Vagina (tissue), 2 donors: ENCODE measurements around the gene MT1B. TPM values are rescaled to one million over a fixed set of nuclear protein-coding genes. Genes with fewer than 3 reads are reported as not detected.

Experiments used
- DNase-seq, 2 donors: peaks; one replicate each; pipeline ENCODE4 v3.0.0-alpha.2; 2017; ENCODE audit errors: extremely low spot score in 2 of 2
- H3K27ac ChIP-seq: fragments of 200-600 bp; sonication (generic); one replicate; pipeline ENCODE4 v1.5.1; 2019
- H3K27me3 ChIP-seq: fragments of 200-600 bp; sonication (generic); one replicate; pipeline ENCODE4 v1.5.1; 2019
- H3K36me3 ChIP-seq, 2 donors: fragments of 200-600 bp; sonication (generic); one replicate each; pipeline ENCODE4 v1.5.1; 2017 to 2019
- H3K4me1 ChIP-seq: fragments of 200-600 bp; sonication (generic); one replicate; pipeline ENCODE4 v1.5.1; 2019
- H3K4me3 ChIP-seq, 2 donors: fragments of 200-600 bp; sonication (generic); 1 replicate in 1 of 2; 2 replicates in 1 of 2; pipeline ENCODE4 v1.5.1; 2016 to 2019
- H3K9me3 ChIP-seq: fragments of 200-600 bp; sonication (generic); one replicate; pipeline ENCODE4 v1.5.1; 2019
- CTCF ChIP-seq, 3 experiments: fragments of 450-650 bp in 2 of 3; fragments of 200-600 bp in 1 of 3; sonication (generic) in 1 of 3; IDR thresholded peaks; one replicate each; pipeline ENCODE4 v1.5.1; 2017 to 2019; ENCODE audit warnings: antibody characterized with exemption in 3 of 3, mild to moderate bottlenecking in 2 of 3, moderate library complexity in 2 of 3
- POLR2A ChIP-seq, 2 donors: fragments of 450-650 bp; IDR thresholded peaks; one replicate each; pipeline ENCODE4 v1.6.1; 2017; ENCODE audit warnings: antibody characterized with exemption in 2 of 2, mild to moderate bottlenecking in 2 of 2, moderate library complexity in 2 of 2
- POLR2AphosphoS5 ChIP-seq, 2 donors: sonication (generic); formaldehyde crosslinking; IDR thresholded peaks; one replicate each; pipeline ENCODE4 v1.9.0; 2017; ENCODE audit warnings: antibody characterized with exemption in 2 of 2, mild to moderate bottlenecking in 2 of 2, low read depth in 1 of 2; ENCODE audit not compliant: insufficient read depth in 1 of 2
- intact Hi-C: fragments of 100-400 bp; cut with DNase I; formaldehyde crosslinking; loops from one replicate; pipeline ENCODE4 v1.15.1; 2023
- total RNA-seq: library from RNA; depleted of rRNA; stranded (reverse); fragments of >200 nt; gene quantifications from one replicate; pipeline ENCODE4 v1.2.3, GENCODE V29; 2016

Gene MT1B
- total RNA-seq, 1 donor from 2014 or later = not detected

GRCh38 chr16:56647641-56648431, 3.9 kb upstream of the MT1B start:
- Histone ChIP-seq H3K4me1 (peaks cover 12% of the 10 kb centered on the region), H3K27ac (no peak overlapping the region), H3K4me3 (no peak overlapping the region), H3K36me3 (no peaks in the 10 kb centered on the region), H3K9me3 (no peaks in the 10 kb centered on the region), H3K27me3 (no peaks in the 10 kb centered on the region)
- intact Hi-C loops = no loop called here
- no peak for DNase-seq
- TF ChIP-seq POLR2AphosphoS5 (IDR thresholded peaks at IDR 0.05; ENCODE audit: insufficient read depth in 1 of 2, low read depth in 1 of 2) (no peak), CTCF (IDR thresholded peaks at IDR 0.05) (no peak), POLR2A (IDR thresholded peaks at IDR 0.05) (no peak)

GRCh38 chr16:56649271-56649670, 2.4 kb upstream of the MT1B start:
- intact Hi-C loops = no loop called here
- no peak overlapping the region for H3K27ac ChIP-seq
- no peaks in the 10 kb centered on the region for H3K27me3 ChIP-seq
- H3K4me3 ChIP-seq = no peak overlapping the region
- no peaks in the 10 kb centered on the region for H3K9me3 ChIP-seq
- H3K36me3 ChIP-seq = no peaks in the 10 kb centered on the region
- DNase-seq = no peak
- no peak for TF ChIP-seq CTCF (IDR thresholded peaks at IDR 0.05)
- TF ChIP-seq POLR2AphosphoS5 (IDR thresholded peaks at IDR 0.05; ENCODE audit: insufficient read depth in 1 of 2, low read depth in 1 of 2) = no peak
- TF ChIP-seq POLR2A (IDR thresholded peaks at IDR 0.05) = no peak
- H3K4me1 ChIP-seq = no peaks in the 10 kb centered on the region

GRCh38 chr16:56649820-56650219, 1.9 kb upstream of the MT1B start:
- no peaks in the 10 kb centered on the region for H3K9me3 ChIP-seq
- no peak for DNase-seq
- no peak overlapping the region for H3K27ac ChIP-seq
- TF ChIP-seq POLR2A (IDR thresholded peaks at IDR 0.05) (no peak), CTCF (IDR thresholded peaks at IDR 0.05) (no peak), POLR2AphosphoS5 (IDR thresholded peaks at IDR 0.05; ENCODE audit: insufficient read depth in 1 of 2, low read depth in 1 of 2) (peak in 1 of 2 donors; percentile 85)
- H3K4me1 ChIP-seq = no peaks in the 10 kb centered on the region
- intact Hi-C loops = no loop called here
- no peak overlapping the region for H3K4me3 ChIP-seq
- no peaks in the 10 kb centered on the region for H3K27me3 ChIP-seq
- no peaks in the 10 kb centered on the region for H3K36me3 ChIP-seq

GRCh38 chr16:56652600-56652999, 914 bp downstream of the MT1B start:
- intact Hi-C loops = no loop called here
- H3K36me3 ChIP-seq = no peaks in the 10 kb centered on the region
- no peak for TF ChIP-seq POLR2AphosphoS5 (IDR thresholded peaks at IDR 0.05; ENCODE audit: insufficient read depth in 1 of 2, low read depth in 1 of 2)
- no peak for TF ChIP-seq CTCF (IDR thresholded peaks at IDR 0.05)
- no peak for TF ChIP-seq POLR2A (IDR thresholded peaks at IDR 0.05)
- H3K27ac ChIP-seq = no peak overlapping the region
- no peak for DNase-seq
- H3K27me3 ChIP-seq = no peaks in the 10 kb centered on the region
- H3K4me3 ChIP-seq = no peak overlapping the region
- peaks cover 5% of the 10 kb centered on the region for H3K4me1 ChIP-seq
- no peaks in the 10 kb centered on the region for H3K9me3 ChIP-seq

- TF ChIP-seq CTCF (IDR thresholded peaks at IDR 0.05) (no peak), POLR2A (IDR thresholded peaks at IDR 0.05) (no peak), POLR2AphosphoS5 (IDR thresholded peaks at IDR 0.05; ENCODE audit: insufficient read depth in 1 of 2, low read depth in 1 of 2) (no peak)
- Histone ChIP-seq H3K36me3 (no peaks in the 10 kb centered on the region), H3K4me1 (peaks cover 12% of the 10 kb centered on the region), H3K27me3 (no peaks in the 10 kb centered on the region), H3K9me3 (no peaks in the 10 kb centered on the region), H3K27ac (no peak overlapping the region), H3K4me3 (no peak overlapping the region)
- no peak for DNase-seq
- intact Hi-C loops = no loop called here
Observed at GRCh38 chr16:56653218-56653617, 1.5 kb downstream of the MT1B start.
